Measurements from ENCODE around the gene CST8. TPM values are rescaled to one million over a fixed set of nuclear protein-coding genes. Genes with fewer than 3 reads are reported as not detected.

CST8 gene
- total RNA-seq, 2 experiments from 2014 or later = not detected

- H3K9me3 Mint-ChIP-seq = no peaks in the 10 kb centered on the region
- H3K4me1 Mint-ChIP-seq = no peaks in the 10 kb centered on the region
- H3K27ac Mint-ChIP-seq = no peak overlapping the region
- H3K4me3 Mint-ChIP-seq = no peak overlapping the region
- POLR2A ChIA-PET = no interaction called here
- H3K27me3 Mint-ChIP-seq = no peaks in the 10 kb centered on the region
- no peak for ATAC-seq (ENCODE audit: low read depth)
- H3K36me3 Mint-ChIP-seq = no peaks in the 10 kb centered on the region
- no peak for DNase-seq
Observed at GRCh38 chr20:23515250-23515939, 24.5 kb downstream of the CST8 start.

- Mint-ChIP-seq H3K9me3 (no peaks in the 10 kb centered on the region), H3K4me3 (no peak overlapping the region), H3K27me3 (peaks cover 2% of the 10 kb centered on the region), H3K27ac (no peak overlapping the region), H3K4me1 (no peaks in the 10 kb centered on the region), H3K36me3 (no peaks in the 10 kb centered on the region)
- POLR2A ChIA-PET = no interaction called here
- DNase-seq = no peak
- no peak for ATAC-seq (ENCODE audit: low read depth)
Observed at GRCh38 chr20:23517719-23518118, 26.8 kb downstream of the CST8 start.

GRCh38 chr20:23519556-23519955 is 28.6 kb downstream of the CST8 start:
- no peaks in the 10 kb centered on the region for H3K9me3 Mint-ChIP-seq
- POLR2A ChIA-PET = no interaction called here
- no peaks in the 10 kb centered on the region for H3K36me3 Mint-ChIP-seq
- no peaks in the 10 kb centered on the region for H3K4me1 Mint-ChIP-seq
- DNase-seq (no peak), ATAC-seq (ENCODE audit: low read depth) (no peak)
- no peak overlapping the region for H3K4me3 Mint-ChIP-seq
- peaks cover 2% of the 10 kb centered on the region for H3K27me3 Mint-ChIP-seq
- no peak overlapping the region for H3K27ac Mint-ChIP-seq

DNA sequence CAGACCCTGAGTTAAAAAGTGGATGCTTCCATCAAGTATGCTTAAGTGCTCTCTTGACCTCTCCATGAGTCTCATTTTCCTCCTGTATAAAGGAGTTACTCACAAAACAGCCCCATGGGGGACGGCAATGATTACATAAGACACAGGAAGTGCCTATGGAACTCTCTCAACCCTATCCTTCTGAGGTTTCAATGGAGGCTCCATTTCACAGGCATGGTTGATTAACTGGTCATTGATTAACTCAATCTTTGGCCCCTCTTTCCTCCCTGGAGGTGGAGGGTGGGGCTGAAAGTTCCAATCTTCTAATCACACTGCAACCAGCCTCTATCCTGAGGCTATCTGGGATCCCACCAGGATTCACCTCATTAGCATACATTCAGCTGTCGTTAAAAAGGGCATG is 29.3 kb downstream of the CST8 start:
- Mint-ChIP-seq H3K9me3 (no peaks in the 10 kb centered on the region), H3K27ac (no peak overlapping the region), H3K27me3 (peaks cover 2% of the 10 kb centered on the region), H3K4me3 (no peak overlapping the region), H3K36me3 (no peaks in the 10 kb centered on the region), H3K4me1 (no peaks in the 10 kb centered on the region)
- ATAC-seq (ENCODE audit: low read depth) (no peak), DNase-seq (no peak)
- POLR2A ChIA-PET = no interaction called here

- POLR2A ChIA-PET = no interaction called here
- no peak overlapping the region for H3K27ac Mint-ChIP-seq
- no peaks in the 10 kb centered on the region for H3K4me1 Mint-ChIP-seq
- peaks cover 7% of the 10 kb centered on the region for H3K9me3 Mint-ChIP-seq
- ATAC-seq (ENCODE audit: low read depth) (no peak), DNase-seq (no peak)
- H3K4me3 Mint-ChIP-seq = no peak overlapping the region
- no peaks in the 10 kb centered on the region for H3K36me3 Mint-ChIP-seq
- H3K27me3 Mint-ChIP-seq = peaks cover 2% of the 10 kb centered on the region
Observed at GRCh38 chr20:23524146-23524545, 33.2 kb downstream of the CST8 start.

GRCh38 chr20:23526850-23527249 is 35.9 kb downstream of the CST8 start:
- Mint-ChIP-seq H3K36me3 (no peaks in the 10 kb centered on the region), H3K27ac (no peak overlapping the region), H3K4me1 (no peaks in the 10 kb centered on the region), H3K9me3 (peaks cover 8% of the 10 kb centered on the region), H3K27me3 (no peaks in the 10 kb centered on the region), H3K4me3 (no peak overlapping the region)
- ATAC-seq (ENCODE audit: low read depth) (no peak), DNase-seq (no peak)
- POLR2A ChIA-PET = no interaction called here

DNA sequence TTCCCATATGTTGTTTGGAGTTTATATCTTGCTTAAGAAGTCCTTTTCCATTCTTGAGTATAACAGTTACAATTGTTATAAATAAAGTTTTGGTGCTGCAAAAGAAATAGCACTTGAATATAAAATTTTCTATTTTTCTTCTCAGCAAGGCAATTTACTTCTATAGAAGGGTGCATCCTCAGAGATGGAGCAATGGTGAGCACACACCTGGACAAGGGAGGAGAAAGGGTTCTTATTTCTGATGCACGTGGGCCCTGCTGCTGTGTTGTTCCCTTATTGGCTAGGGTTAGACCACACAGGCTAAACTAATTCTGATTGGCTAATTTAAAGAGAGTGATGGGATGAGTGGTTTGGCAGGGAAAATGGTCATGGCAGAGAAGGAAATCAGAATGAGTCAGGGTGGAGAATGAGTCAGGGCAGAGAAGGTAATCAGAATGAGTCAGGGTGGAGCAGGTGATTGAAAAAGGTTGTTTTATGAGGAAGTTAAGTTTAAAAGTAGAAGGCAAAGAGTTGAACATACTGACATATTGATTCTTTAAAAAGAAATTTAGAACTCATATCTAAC is 38.0 kb downstream of the CST8 start:
- no peaks in the 10 kb centered on the region for H3K27me3 Mint-ChIP-seq
- no peak for ATAC-seq (ENCODE audit: low read depth)

GRCh38 chr20:23530937-23531567 is 40.1 kb downstream of the CST8 start:
- POLR2A ChIA-PET = no interaction called here
- no peak overlapping the region for H3K27ac Mint-ChIP-seq

More for the DNA sequence above, 38.0 kb downstream of the CST8 start:
- no peak overlapping the region for H3K4me3 Mint-ChIP-seq
- no peaks in the 10 kb centered on the region for H3K36me3 Mint-ChIP-seq
- DNase-seq = no peak
- H3K4me1 Mint-ChIP-seq = no peaks in the 10 kb centered on the region
- H3K27ac Mint-ChIP-seq = no peak overlapping the region
- peaks cover 8% of the 10 kb centered on the region for H3K9me3 Mint-ChIP-seq
- POLR2A ChIA-PET = no interaction called here

DNA sequence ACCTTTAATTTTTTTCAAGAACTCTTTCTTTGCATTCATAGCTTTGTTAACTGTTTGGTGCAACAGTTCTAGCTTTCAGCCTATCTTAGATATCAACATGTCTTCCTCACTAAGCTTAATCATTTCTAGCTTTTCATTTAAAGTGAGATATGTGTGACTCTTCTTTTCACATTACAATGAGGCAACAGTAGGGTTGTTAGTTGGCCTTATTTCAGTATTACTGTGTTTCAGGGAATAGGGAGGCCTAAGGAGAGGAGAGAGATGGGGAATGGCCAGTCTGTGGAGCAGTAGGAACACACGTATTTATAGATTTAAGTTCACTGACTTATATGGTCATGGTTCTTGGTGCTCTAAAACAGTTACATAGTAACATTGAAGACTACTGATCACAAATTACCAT is 41.6 kb downstream of the CST8 start:
- POLR2A ChIA-PET = no interaction called here
- H3K27ac Mint-ChIP-seq = no peak overlapping the region
- no peak for ATAC-seq (ENCODE audit: low read depth)
- H3K9me3 Mint-ChIP-seq = peaks cover 5% of the 10 kb centered on the region
- no peaks in the 10 kb centered on the region for H3K36me3 Mint-ChIP-seq
- no peaks in the 10 kb centered on the region for H3K27me3 Mint-ChIP-seq
- H3K4me1 Mint-ChIP-seq = no peaks in the 10 kb centered on the region
- no peak overlapping the region for H3K4me3 Mint-ChIP-seq
- DNase-seq = no peak

More at GRCh38 chr20:23530937-23531567, 40.1 kb downstream of the CST8 start:
- no peak for DNase-seq
- Mint-ChIP-seq H3K36me3 (no peaks in the 10 kb centered on the region), H3K27me3 (no peaks in the 10 kb centered on the region), H3K4me1 (no peaks in the 10 kb centered on the region), H3K4me3 (no peak overlapping the region), H3K9me3 (peaks cover 8% of the 10 kb centered on the region)
- ATAC-seq (ENCODE audit: low read depth) = no peak

- Mint-ChIP-seq H3K36me3 (no peaks in the 10 kb centered on the region), H3K9me3 (peaks cover 5% of the 10 kb centered on the region), H3K27me3 (no peaks in the 10 kb centered on the region), H3K4me1 (no peaks in the 10 kb centered on the region), H3K4me3 (no peak overlapping the region), H3K27ac (no peak overlapping the region)
- no peak for ATAC-seq (ENCODE audit: low read depth)
- no peak for DNase-seq
- POLR2A ChIA-PET = no interaction called here
Observed at GRCh38 chr20:23533161-23533560, 42.2 kb downstream of the CST8 start.

- ATAC-seq (ENCODE audit: low read depth) (no peak), DNase-seq (no peak)
- H3K36me3 Mint-ChIP-seq = no peaks in the 10 kb centered on the region
- H3K27ac Mint-ChIP-seq = no peak overlapping the region
- peaks cover 3% of the 10 kb centered on the region for H3K27me3 Mint-ChIP-seq
- no peaks in the 10 kb centered on the region for H3K4me1 Mint-ChIP-seq
- POLR2A ChIA-PET = no interaction called here
- H3K9me3 Mint-ChIP-seq = no peaks in the 10 kb centered on the region
- H3K4me3 Mint-ChIP-seq = no peak overlapping the region
Observed at GRCh38 chr20:23534801-23535593, 44.1 kb downstream of the CST8 start.

- no peaks in the 10 kb centered on the region for H3K36me3 Mint-ChIP-seq
- peaks cover 5% of the 10 kb centered on the region for H3K27me3 Mint-ChIP-seq
- no peaks in the 10 kb centered on the region for H3K9me3 Mint-ChIP-seq
- H3K27ac Mint-ChIP-seq = no peak overlapping the region
- H3K4me3 Mint-ChIP-seq = no peak overlapping the region
- DNase-seq = no peak
- ATAC-seq (ENCODE audit: low read depth) = no peak
- POLR2A ChIA-PET = no interaction called here
- H3K4me1 Mint-ChIP-seq = no peaks in the 10 kb centered on the region
Observed at GRCh38 chr20:23536328-23536974, 45.5 kb downstream of the CST8 start.

- H3K36me3 Mint-ChIP-seq = no peaks in the 10 kb centered on the region
- no peaks in the 10 kb centered on the region for H3K4me1 Mint-ChIP-seq
- H3K27me3 Mint-ChIP-seq = peaks cover 5% of the 10 kb centered on the region
- no peak overlapping the region for H3K4me3 Mint-ChIP-seq
- ATAC-seq (ENCODE audit: low read depth) (no peak), DNase-seq (no peak)
- H3K9me3 Mint-ChIP-seq = no peaks in the 10 kb centered on the region
- POLR2A ChIA-PET = no interaction called here
- H3K27ac Mint-ChIP-seq = no peak overlapping the region
Observed at GRCh38 chr20:23537030-23537429, 46.1 kb downstream of the CST8 start.

Data from activated naive CD8-positive, alpha-beta T cell treated with anti-CD3 and anti-CD28 coated beads, Interleukin-2, amount 10 ng/mL, durations not matched to agents 7 days and 5 days (primary cell).